ENCODE results near the gene RNPS1. TPM values are rescaled to one million over a fixed set of nuclear protein-coding genes. Genes with fewer than 3 reads are reported as not detected.

The RNPS1 gene
- total RNA-seq: 103 TPM

DNA sequence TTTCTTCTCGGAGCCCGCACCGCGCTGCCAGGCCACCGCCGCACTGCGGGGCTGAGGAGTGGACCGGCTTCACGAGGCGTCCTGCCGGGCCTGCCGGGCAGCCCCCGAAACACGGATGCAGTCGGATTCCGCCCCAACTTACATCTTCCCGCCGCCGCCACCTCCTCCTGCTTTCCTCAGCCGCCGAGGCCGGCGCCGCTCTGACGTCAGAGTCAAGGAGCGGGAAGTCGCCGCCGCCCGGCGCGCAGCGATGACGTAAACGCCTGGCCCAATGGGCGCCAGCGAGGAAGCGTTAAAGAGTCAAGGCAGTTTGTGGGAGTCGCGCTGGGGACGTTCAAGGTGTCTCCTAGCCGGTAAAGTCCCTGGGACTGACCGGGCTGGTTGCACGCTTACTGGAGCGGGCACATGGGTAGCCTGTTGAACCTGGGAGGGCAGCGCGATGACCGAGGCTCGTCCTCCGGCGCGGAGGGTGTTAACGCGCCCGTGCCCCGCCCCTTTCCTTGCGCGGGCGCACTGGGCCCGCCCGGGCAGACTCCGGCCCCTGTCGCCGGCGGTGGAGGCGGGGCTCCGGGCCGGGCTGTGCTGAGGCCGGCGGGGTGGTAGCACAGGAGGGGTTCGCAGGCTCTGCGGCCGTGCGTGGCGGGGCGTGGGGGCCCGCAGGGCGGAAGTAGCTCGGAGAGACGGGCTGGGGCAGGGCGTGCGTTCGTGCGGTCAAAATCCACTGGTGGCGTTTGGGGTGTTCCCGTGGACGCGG, at the start of gene RNPS1:
TSS of gene RNPS1 (minus strand) at position 214 of the 754 bp plus-strand sequence. CDS start 3,483 bp downstream, outside the sequence.

DNA sequence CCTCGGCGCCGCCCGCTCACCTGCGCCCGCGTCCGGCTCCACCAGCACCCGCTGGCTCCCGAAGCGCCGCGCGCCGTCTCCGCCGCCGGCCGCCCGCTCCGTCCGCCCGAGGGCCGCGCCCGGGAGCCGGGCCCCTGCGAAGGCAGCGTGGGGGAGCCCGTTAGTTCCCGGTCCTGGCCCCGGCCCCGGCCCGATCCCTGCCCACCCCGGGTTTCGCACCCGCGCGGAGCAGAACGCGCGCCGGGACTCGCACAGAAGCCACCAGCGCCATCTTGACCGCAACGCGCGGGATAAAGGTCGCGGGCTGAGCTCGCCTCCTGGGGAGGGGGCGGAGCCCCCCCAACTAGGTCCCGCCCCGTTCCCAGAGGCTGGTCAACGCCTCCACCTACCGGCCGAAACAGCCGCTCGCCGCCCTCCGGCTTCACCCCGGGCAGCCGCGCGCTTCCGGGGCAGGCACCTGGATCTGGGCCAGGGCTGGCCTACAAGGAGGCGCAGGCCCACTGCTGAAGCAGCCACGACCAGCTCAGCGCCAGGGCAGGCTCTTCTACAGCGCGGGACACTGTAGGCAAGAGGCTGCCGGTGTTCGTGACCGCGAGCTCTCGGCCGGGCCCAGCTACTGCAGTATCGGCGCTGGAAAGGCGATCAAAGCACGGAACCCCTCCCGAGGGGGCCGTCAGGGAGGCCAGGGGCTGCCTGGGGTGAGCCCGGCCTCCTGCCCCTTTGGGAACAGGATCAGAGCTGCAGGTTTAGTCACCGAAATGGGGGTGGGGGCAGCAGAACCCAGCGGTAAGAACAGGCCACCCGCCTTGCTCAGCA, 16.4 kb downstream of the RNPS1 start, which contains the start of gene ECI1:
TSS of gene ECI1 (minus strand) at position 292 of the 816 bp plus-strand sequence. CDS start at position 271, 21 bp downstream.

DNA sequence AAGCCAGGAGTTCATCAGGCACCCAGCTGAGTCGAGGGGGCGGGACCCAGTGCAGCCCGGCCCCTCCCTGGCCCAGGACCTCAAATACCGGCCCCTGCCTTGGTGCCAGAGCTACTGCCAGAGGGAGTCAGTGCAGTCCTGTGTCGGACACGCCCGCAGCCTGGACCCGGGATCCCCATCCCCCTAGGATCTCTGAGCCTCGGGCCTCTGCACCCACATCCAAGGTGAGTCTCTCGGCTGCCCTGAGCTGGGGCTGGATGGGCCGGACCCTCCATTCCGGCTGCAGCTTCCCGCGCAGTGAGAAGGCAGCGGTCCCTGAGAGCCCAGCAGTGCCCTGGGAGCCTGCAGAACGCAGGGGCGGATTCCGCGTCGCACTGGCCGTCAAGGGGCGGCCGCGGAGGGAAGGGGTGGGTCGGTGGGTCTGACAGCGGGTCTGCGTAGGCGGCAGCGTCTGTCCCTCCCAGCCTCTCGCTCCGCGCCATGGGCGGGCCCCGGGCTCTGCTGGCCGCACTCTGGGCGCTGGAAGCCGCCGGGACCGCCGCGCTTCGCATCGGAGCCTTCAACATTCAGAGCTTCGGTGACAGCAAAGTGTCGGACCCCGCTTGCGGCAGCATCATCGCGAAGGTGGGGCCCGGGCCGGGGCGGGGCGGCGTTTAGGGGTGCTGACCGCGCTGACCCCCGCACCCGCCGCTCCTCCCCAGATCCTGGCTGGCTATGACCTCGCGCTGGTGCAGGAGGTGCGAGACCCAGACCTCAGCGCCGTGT, 31.4 kb downstream of the RNPS1 start, which contains the start of gene DNASE1L2:
TSS of gene DNASE1L2 (plus strand) at position 108 of the 765 bp plus-strand sequence. CDS start at position 481, 373 bp downstream.

DNA sequence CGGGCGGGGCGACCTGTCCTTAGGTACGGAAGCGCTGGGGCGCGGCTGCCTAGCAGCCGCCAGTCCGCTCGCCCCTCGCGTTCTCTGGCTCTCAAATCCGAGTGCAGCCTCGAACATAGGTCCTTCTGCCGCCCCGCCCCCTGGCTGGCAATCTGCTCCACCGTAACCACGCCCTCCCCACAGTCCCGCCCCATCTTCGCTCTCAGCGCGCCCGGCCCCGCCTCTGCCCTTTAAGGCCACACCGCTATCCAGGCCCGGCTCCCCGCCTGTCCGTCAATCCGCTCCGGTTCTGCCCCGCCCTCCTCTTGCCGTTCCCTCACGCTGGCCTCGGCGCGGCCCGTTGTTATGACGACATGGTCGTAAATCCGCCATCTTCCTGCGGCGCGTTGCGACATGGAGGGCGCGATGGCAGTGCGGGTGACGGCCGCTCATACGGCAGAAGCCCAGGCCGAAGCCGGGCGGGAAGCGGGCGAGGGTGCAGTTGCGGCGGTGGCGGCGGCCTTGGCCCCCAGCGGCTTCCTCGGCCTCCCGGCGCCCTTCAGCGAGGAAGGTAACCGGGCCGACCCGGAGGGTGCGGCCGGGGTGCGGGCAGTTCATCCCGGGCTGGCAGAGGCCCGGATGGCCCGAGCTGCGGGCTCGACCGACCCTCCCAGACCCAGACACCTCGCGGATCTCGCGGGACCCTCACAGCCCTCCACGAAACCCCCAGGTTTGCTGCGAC, 44.5 kb downstream of the RNPS1 start, which contains the start of gene E4F1:
TSS of gene E4F1 (plus strand) at position 371 of the 721 bp plus-strand sequence. CDS start at position 394, 23 bp downstream.

GRCh38 chr16:2214719-2214968, 53.3 kb downstream of the RNPS1 start, which contains the start of gene PGP:
PGP (minus strand) TSS chr16:2214840; CDS start chr16:2214777, 63 bp downstream.

DNA sequence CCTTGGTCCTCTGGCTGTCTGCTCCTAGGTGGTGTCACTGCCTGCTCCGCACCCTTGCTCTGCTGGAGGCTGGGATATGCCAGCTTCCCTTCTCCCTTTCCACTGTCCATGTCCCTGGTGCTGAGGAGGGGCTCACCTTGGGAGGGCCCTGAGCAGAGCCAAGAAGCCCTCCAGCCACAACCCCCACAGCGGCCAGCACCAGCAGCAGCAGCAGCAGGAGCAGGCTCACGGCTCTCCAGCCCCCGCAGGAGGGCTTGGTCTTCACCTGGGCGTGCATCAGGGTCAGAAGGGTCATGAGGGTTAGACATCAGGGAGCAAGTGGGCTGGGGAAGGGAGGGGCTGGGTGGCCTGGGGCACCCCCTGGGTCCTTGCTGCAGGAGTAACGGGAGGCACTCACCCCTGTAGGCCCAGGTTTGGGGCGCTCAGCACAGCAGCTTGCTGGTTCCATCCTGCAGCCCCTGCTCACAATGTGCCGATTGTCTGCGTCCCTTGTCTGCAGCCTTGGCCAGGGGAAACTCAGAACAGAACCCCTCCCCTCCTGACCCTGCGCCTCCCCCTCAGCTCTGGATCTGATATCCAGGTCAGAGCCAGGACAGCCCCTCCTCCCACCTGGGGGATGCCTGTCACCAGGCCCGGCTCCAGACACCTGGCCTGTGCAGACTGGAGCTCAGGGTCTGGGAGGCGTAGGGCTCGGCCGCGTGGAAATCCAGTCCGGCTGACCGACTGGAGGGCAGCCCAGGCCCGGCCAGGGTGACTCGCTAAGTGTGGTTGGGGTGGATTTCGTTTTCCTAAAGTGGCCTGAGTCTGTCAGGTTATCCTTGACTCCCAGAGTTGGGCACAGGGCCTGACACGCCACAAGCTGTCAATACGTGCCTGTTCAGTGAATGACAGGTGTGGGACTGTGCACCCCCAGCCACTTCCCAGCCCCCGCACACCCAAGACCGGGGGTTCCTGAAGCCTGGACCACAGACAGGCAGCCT, 57.2 kb downstream of the RNPS1 start, which contains the start of gene BRICD5:
TSS of gene BRICD5 (minus strand) at position 478 of the 980 bp plus-strand sequence. CDS start at position 448, 30 bp downstream.

DNA sequence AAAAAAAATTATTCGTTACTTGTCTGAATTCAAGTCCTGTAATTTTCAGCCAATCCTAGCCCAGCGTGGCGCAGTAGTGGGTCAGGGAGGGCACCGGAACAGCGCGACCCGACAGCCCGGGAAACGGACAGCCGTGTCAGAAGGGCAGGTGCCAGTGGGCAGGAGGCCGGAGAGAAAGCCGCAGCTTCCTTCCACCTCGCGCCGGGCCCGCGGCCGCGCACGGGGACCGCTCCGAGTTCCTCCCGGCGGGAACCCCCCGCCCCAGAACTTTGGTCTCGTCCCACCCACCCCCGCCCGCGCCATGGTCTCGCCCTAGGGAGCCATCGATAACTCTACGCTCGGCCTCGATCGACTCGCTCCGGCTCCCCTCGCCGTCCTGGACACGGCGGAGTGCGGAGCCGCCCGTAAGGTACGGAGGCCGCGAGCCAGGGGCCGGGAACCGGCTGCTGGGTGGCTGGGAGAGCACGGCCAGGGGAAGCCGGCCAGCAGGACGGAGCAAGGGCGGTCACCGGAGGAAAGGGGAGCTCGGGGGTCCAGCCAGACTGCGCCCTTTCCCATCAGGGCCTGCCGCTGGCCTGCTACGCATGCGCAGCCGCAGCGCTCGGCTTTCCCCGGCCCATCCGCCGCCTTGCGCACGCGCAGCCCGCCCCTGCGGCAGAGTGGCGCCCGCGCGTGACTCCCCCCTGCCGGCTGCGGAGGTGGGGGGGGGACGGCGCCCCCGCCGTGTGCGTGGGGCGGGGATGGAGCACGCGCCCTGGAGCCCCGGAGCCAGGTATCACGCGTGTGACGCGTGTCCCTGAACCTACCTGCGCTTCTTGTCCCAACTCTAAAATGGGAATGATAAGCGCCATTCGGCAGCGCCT, 62.6 kb downstream of the RNPS1 start, which contains the start of gene MLST8:
TSS of gene MLST8 (plus strand) at position 351 of the 863 bp plus-strand sequence. CDS start 632 bp downstream, outside the sequence.

Small RNA genes lying within 50 kb of the gene (small RNA-seq; reads per million reads assigned to genes)
- gene MIR3677: not detected
- gene MIR4717: not detected

Other genes with a start within 250 kb of the RNPS1 start
- gene NPW, start 248.3 kb downstream of the RNPS1 start, total RNA-seq: not detected
- 23.5 TPM for gene NHERF2, start 241.2 kb downstream of the RNPS1 start, total RNA-seq
- 26.8 TPM for gene NTHL1, start 220.3 kb downstream of the RNPS1 start, total RNA-seq
- gene TSC2, start 220.1 kb downstream of the RNPS1 start, total RNA-seq: 70.4 TPM
- 78.2 TPM for gene PKD1, start 132.2 kb downstream of the RNPS1 start, total RNA-seq
- gene RAB26, start 119.5 kb downstream of the RNPS1 start, total RNA-seq: 8.1 TPM
- gene TRAF7, start 112.3 kb downstream of the RNPS1 start, total RNA-seq: 23.5 TPM
- 41.3 TPM for gene CASKIN1, start 71.5 kb downstream of the RNPS1 start, total RNA-seq
- gene MLST8, start 62.7 kb downstream of the RNPS1 start, total RNA-seq: 11.3 TPM
- 6.2 TPM for gene BRICD5, start 57.3 kb downstream of the RNPS1 start, total RNA-seq
- gene PGP, start 53.3 kb downstream of the RNPS1 start, total RNA-seq: 17.5 TPM
- 21.7 TPM for gene E4F1, start 44.5 kb downstream of the RNPS1 start, total RNA-seq
- gene DNASE1L2, start 31.7 kb downstream of the RNPS1 start, total RNA-seq: 2.8 TPM
- gene ECI1, start 16.5 kb downstream of the RNPS1 start, total RNA-seq: 17.5 TPM
- gene ABCA3, start 72.6 kb upstream of the RNPS1 start, total RNA-seq: 75.9 TPM
- 13.4 TPM for gene CCNF, start 161.3 kb upstream of the RNPS1 start, total RNA-seq
- gene TEDC2, start 192.0 kb upstream of the RNPS1 start, total RNA-seq: 6.5 TPM
- 5.1 TPM for gene NTN3, start 203.2 kb upstream of the RNPS1 start, total RNA-seq
- gene TBC1D24, start 207.0 kb upstream of the RNPS1 start, total RNA-seq: 47.7 TPM
- gene ATP6V0C, start 245.8 kb upstream of the RNPS1 start, total RNA-seq: 48.4 TPM

All from diencephalon (tissue), 1 donor.